HG03432 (cell line): ENCODE results near the gene PSIP1.
"Not testable (repeated sequence)": the region's sequence is repeated elsewhere in the genome, so short reads cannot be mapped to it uniquely, and the experiment has no call there.

Source experiments
- ATAC-seq: cut with Tn5 transposase; IDR thresholded peaks from one replicate; pipeline ENCODE4 v1.9.1; 2021; ENCODE audit warnings: mild to moderate bottlenecking, moderate library complexity; ENCODE audit not compliant: unreplicated experiment

Gene PSIP1

GRCh38 chr9:15510789-15511575, at the start of gene PSIP1:
Gene PSIP1 (minus strand): TSS chr9:15510970. CDS start chr9:15510188, 782 bp downstream.
- peak; percentile 84 for ATAC-seq

- peak; percentile 30 for ATAC-seq
Observed at GRCh38 chr9:15553528-15553898, 42.7 kb upstream of the PSIP1 start.

GRCh38 chr9:15552636-15553527, 42.1 kb upstream of the PSIP1 start, which contains the start of gene CCDC171:
Gene CCDC171 (plus strand): TSS chr9:15553043. CDS start chr9:15564089, 11,046 bp downstream.
- ATAC-seq: peak; percentile 80

- no peak for ATAC-seq
Observed at GRCh38 chr9:15549611-15550010, 38.8 kb upstream of the PSIP1 start.

- no peak for ATAC-seq
Observed at GRCh38 chr9:15543047-15543813, 32.5 kb upstream of the PSIP1 start.

- no peak for ATAC-seq
Observed at GRCh38 chr9:15542624-15543023, 31.9 kb upstream of the PSIP1 start.

GRCh38 chr9:15541872-15542271, 31.1 kb upstream of the PSIP1 start:
- ATAC-seq: no peak

- peak; percentile 28 for ATAC-seq
Observed at GRCh38 chr9:15531380-15531779, 20.6 kb upstream of the PSIP1 start.

- ATAC-seq: peak; percentile 91
Observed at GRCh38 chr9:15529566-15530324, 19.0 kb upstream of the PSIP1 start.

GRCh38 chr9:15527035-15527434, 16.3 kb upstream of the PSIP1 start:
- not testable (repeated sequence) for ATAC-seq

- ATAC-seq: no peak
Observed at GRCh38 chr9:15525958-15526357, 15.2 kb upstream of the PSIP1 start.

- no peak for ATAC-seq
Observed at GRCh38 chr9:15524845-15525455, 14.2 kb upstream of the PSIP1 start.

GRCh38 chr9:15522130-15522755, 11.5 kb upstream of the PSIP1 start:
- ATAC-seq: no peak

- no peak for ATAC-seq
Observed at GRCh38 chr9:15521254-15521653, 10.5 kb upstream of the PSIP1 start.

- no peak for ATAC-seq
Observed at GRCh38 chr9:15519831-15520230, 9.1 kb upstream of the PSIP1 start.

GRCh38 chr9:15513335-15513734, 2.6 kb upstream of the PSIP1 start:
- no peak for ATAC-seq

- ATAC-seq: no peak
Observed at GRCh38 chr9:15512889-15513288, 2.1 kb upstream of the PSIP1 start.

- ATAC-seq: no peak
Observed at GRCh38 chr9:15512204-15512603, 1.4 kb upstream of the PSIP1 start.
